SJCRH30 (cell line): ENCODE results near the gene FATE1. TPM values are rescaled to one million over a fixed set of nuclear protein-coding genes. Genes with fewer than 3 reads are reported as not detected.

Source experiments
- DNase-seq, 2 experiments: peaks; one replicate each; pipeline ENCODE4 v3.0.0-alpha.2; 2015 to 2020
- H3K27ac ChIP-seq: fragments of 250-450 bp; sonication (Bioruptor Pico); 2 replicates; pipeline ENCODE4 v1.5.1; 2020; ENCODE audit warnings: mild to moderate bottlenecking, moderate library complexity
- H3K27me3 ChIP-seq: fragments of 250-450 bp; sonication (Bioruptor Pico); 2 replicates; pipeline ENCODE4 v1.5.1; 2020; ENCODE audit warnings: mild to moderate bottlenecking, moderate library complexity
- H3K36me3 ChIP-seq: fragments of 250-450 bp; sonication (Bioruptor Pico); 2 replicates; pipeline ENCODE4 v1.5.1; 2020; ENCODE audit warnings: mild to moderate bottlenecking, moderate library complexity
- H3K4me1 ChIP-seq: fragments of 250-450 bp; sonication (Bioruptor Pico); 2 replicates; pipeline ENCODE4 v1.5.1; 2020; ENCODE audit warnings: mild to moderate bottlenecking, moderate library complexity
- H3K4me3 ChIP-seq: fragments of 250-450 bp; sonication (Bioruptor Pico); 2 replicates; pipeline ENCODE4 v1.5.1; 2020; ENCODE audit warnings: mild to moderate bottlenecking, moderate library complexity
- H3K9me3 ChIP-seq: fragments of 250-450 bp; sonication (Bioruptor Pico); replicated peaks from 2 replicates; pipeline ENCODE4 v1.5.1; 2020; ENCODE audit warnings: mild to moderate bottlenecking, moderate library complexity
- total RNA-seq: library from RNA; depleted of rRNA; stranded (reverse); fragments of >200 nt; shearing (Covaris generic); gene quantifications from 2 replicates; pipeline ENCODE4 v1.2.3, GENCODE V29; 2014

FATE1 gene
- total RNA-seq, 1 experiment from 2014 or later = 0.28 TPM

GRCh38 chrX:151743651-151744470, 28.0 kb downstream of the FATE1 start:
- H3K27me3 ChIP-seq = no peaks in the 10 kb centered on the region
- DNase-seq = no peak
- H3K4me1 ChIP-seq = no peaks in the 10 kb centered on the region
- no peak overlapping the region for H3K27ac ChIP-seq
- no peak overlapping the region for H3K4me3 ChIP-seq
- no peaks in the 10 kb centered on the region for H3K36me3 ChIP-seq
- no peaks in the 10 kb centered on the region for H3K9me3 ChIP-seq

GRCh38 chrX:151745651-151746050, 29.8 kb downstream of the FATE1 start:
- Histone ChIP-seq H3K27me3 (no peaks in the 10 kb centered on the region), H3K36me3 (no peaks in the 10 kb centered on the region), H3K4me1 (no peaks in the 10 kb centered on the region), H3K27ac (no peak overlapping the region), H3K4me3 (no peak overlapping the region), H3K9me3 (no peaks in the 10 kb centered on the region)
- no peak for DNase-seq

- DNase-seq = no peak
- no peaks in the 10 kb centered on the region for H3K27me3 ChIP-seq
- no peak overlapping the region for H3K4me3 ChIP-seq
- H3K27ac ChIP-seq = no peak overlapping the region
- H3K9me3 ChIP-seq = no peaks in the 10 kb centered on the region
- no peaks in the 10 kb centered on the region for H3K36me3 ChIP-seq
- no peaks in the 10 kb centered on the region for H3K4me1 ChIP-seq
Measured at GRCh38 chrX:151746502-151746901, 30.7 kb downstream of the FATE1 start.

GRCh38 chrX:151750511-151750910, 34.7 kb downstream of the FATE1 start:
- H3K9me3 ChIP-seq = no peaks in the 10 kb centered on the region
- no peak overlapping the region for H3K27ac ChIP-seq
- no peaks in the 10 kb centered on the region for H3K4me1 ChIP-seq
- H3K27me3 ChIP-seq = no peaks in the 10 kb centered on the region
- DNase-seq = no peak
- H3K4me3 ChIP-seq = no peak overlapping the region
- H3K36me3 ChIP-seq = no peaks in the 10 kb centered on the region

- no peaks in the 10 kb centered on the region for H3K9me3 ChIP-seq
- no peaks in the 10 kb centered on the region for H3K36me3 ChIP-seq
- H3K4me3 ChIP-seq = no peak overlapping the region
- no peaks in the 10 kb centered on the region for H3K27me3 ChIP-seq
- no peak overlapping the region for H3K27ac ChIP-seq
- no peak for DNase-seq
- H3K4me1 ChIP-seq = no peaks in the 10 kb centered on the region
Measured at GRCh38 chrX:151752847-151753246, 37.0 kb downstream of the FATE1 start.

- H3K27ac ChIP-seq = no peak overlapping the region
- H3K36me3 ChIP-seq = no peaks in the 10 kb centered on the region
- H3K9me3 ChIP-seq = no peaks in the 10 kb centered on the region
- H3K4me3 ChIP-seq = no peak overlapping the region
- no peaks in the 10 kb centered on the region for H3K27me3 ChIP-seq
- H3K4me1 ChIP-seq = no peaks in the 10 kb centered on the region
- DNase-seq = peak; percentile 19 to 56
Measured at GRCh38 chrX:151753313-151754046, 37.6 kb downstream of the FATE1 start.

GRCh38 chrX:151754047-151754429, 38.2 kb downstream of the FATE1 start:
- Histone ChIP-seq H3K27me3 (no peaks in the 10 kb centered on the region), H3K4me1 (no peaks in the 10 kb centered on the region), H3K4me3 (no peak overlapping the region), H3K27ac (no peak overlapping the region), H3K36me3 (no peaks in the 10 kb centered on the region), H3K9me3 (no peaks in the 10 kb centered on the region)
- DNase-seq = no peak

GRCh38 chrX:151754641-151755215, 38.9 kb downstream of the FATE1 start:
- H3K27me3 ChIP-seq = no peaks in the 10 kb centered on the region
- no peaks in the 10 kb centered on the region for H3K4me1 ChIP-seq
- H3K27ac ChIP-seq = no peak overlapping the region
- no peaks in the 10 kb centered on the region for H3K36me3 ChIP-seq
- no peak for DNase-seq
- no peaks in the 10 kb centered on the region for H3K9me3 ChIP-seq
- no peak overlapping the region for H3K4me3 ChIP-seq

GRCh38 chrX:151759041-151759708, 43.3 kb downstream of the FATE1 start:
- no peak overlapping the region for H3K4me3 ChIP-seq
- no peak for DNase-seq

GRCh38 chrX:151762802-151763201, 47.0 kb downstream of the FATE1 start:
- DNase-seq = no peak
- no peaks in the 10 kb centered on the region for H3K9me3 ChIP-seq
- no peaks in the 10 kb centered on the region for H3K4me1 ChIP-seq
- no peaks in the 10 kb centered on the region for H3K36me3 ChIP-seq
- no peak overlapping the region for H3K27ac ChIP-seq
- no peaks in the 10 kb centered on the region for H3K27me3 ChIP-seq
- H3K4me3 ChIP-seq = no peak overlapping the region

More at GRCh38 chrX:151759041-151759708, 43.3 kb downstream of the FATE1 start:
- Histone ChIP-seq H3K27ac (no peak overlapping the region), H3K27me3 (no peaks in the 10 kb centered on the region), H3K36me3 (no peaks in the 10 kb centered on the region), H3K9me3 (no peaks in the 10 kb centered on the region), H3K4me1 (no peaks in the 10 kb centered on the region)

GRCh38 chrX:151763711-151764110, 47.9 kb downstream of the FATE1 start:
- DNase-seq = no peak
- Histone ChIP-seq H3K4me1 (no peaks in the 10 kb centered on the region), H3K9me3 (no peaks in the 10 kb centered on the region), H3K27me3 (no peaks in the 10 kb centered on the region), H3K36me3 (no peaks in the 10 kb centered on the region), H3K27ac (no peak overlapping the region), H3K4me3 (no peak overlapping the region)

- no peak for DNase-seq
- H3K27ac ChIP-seq = no peak overlapping the region
- H3K36me3 ChIP-seq = no peaks in the 10 kb centered on the region
- no peaks in the 10 kb centered on the region for H3K9me3 ChIP-seq
- no peaks in the 10 kb centered on the region for H3K27me3 ChIP-seq
- no peak overlapping the region for H3K4me3 ChIP-seq
- H3K4me1 ChIP-seq = no peaks in the 10 kb centered on the region
Measured at GRCh38 chrX:151765026-151765425, 49.2 kb downstream of the FATE1 start.

- Histone ChIP-seq H3K27me3 (no peaks in the 10 kb centered on the region), H3K9me3 (no peaks in the 10 kb centered on the region), H3K4me3 (no peak overlapping the region), H3K27ac (no peak overlapping the region), H3K4me1 (peaks cover 9% of the 10 kb centered on the region), H3K36me3 (no peaks in the 10 kb centered on the region)
- DNase-seq = no peak
Measured at GRCh38 chrX:151771726-151772125, 55.9 kb downstream of the FATE1 start.
